IMR-90 (cell line): ENCODE data around the gene PDE11A. TPM values are rescaled to one million over a fixed set of nuclear protein-coding genes. Genes with fewer than 3 reads are reported as not detected.

Experiments
- ATAC-seq: fragments of 200-7000 bp; cut with Tn5 transposase; 2 replicates; pipeline ENCODE4 v1.9.1; 2020; ENCODE audit warnings: low read depth, mild to moderate bottlenecking, moderate library complexity
- BruUV-seq: library from RNA; stranded (reverse); fragments of 400-500 nt; replicated peaks from 2 replicates; lab custom pipeline; 2021; lab: Mats Ljungman, UMichigan
- CTCF ChIA-PET: fragments of 300-600 bp; formaldehyde crosslinking; extraction: SDS; loops from one replicate; lab custom pipeline; 2021; ENCODE audit warnings: antibody characterized with exemption; lab: Yijun Ruan, JAX
- POLR2A ChIA-PET: fragments of 300-600 bp; sonication (Branson Sonifier 250); formaldehyde crosslinking; loops from one replicate; lab custom pipeline; 2022; ENCODE audit warnings: antibody characterized with exemption; ENCODE audit not compliant: unreplicated experiment; lab: Charles Lee
- DNase-seq: peaks from one replicate; pipeline ENCODE4 v3.0.0; 2013
- H2AFZ ChIP-seq: replicated peaks from 2 replicates; pipeline ENCODE3; 2013; ENCODE audit warnings: low read length, mild to moderate bottlenecking; ENCODE audit not compliant: poor library complexity
- H2AK5ac ChIP-seq: 2 replicates; pipeline ENCODE4 v1.6.1; 2013; ENCODE audit warnings: low read depth, low read length, inconsistent platforms
- H2AK9ac ChIP-seq: replicated peaks from 2 replicates; pipeline ENCODE3; 2013; ENCODE audit warnings: mild to moderate bottlenecking, low read depth, low read length, moderate library complexity; ENCODE audit not compliant: poor library complexity
- H2BK120ac ChIP-seq: 2 replicates; pipeline ENCODE4 v1.6.1; 2013; ENCODE audit warnings: low read depth, low read length, inconsistent platforms
- H2BK15ac ChIP-seq: 3 replicates; pipeline ENCODE4 v1.6.1; 2013; ENCODE audit warnings: low read depth, low read length, inconsistent platforms
- H2BK20ac ChIP-seq: 2 replicates; pipeline ENCODE4 v1.6.1; 2013; ENCODE audit warnings: low read depth, mild to moderate bottlenecking, inconsistent platforms, low read length, moderate library complexity
- H2BK5ac ChIP-seq: 2 replicates; pipeline ENCODE4 v1.6.1; 2013; ENCODE audit warnings: mild to moderate bottlenecking, low read depth, low read length, inconsistent platforms; ENCODE audit not compliant: poor library complexity, severe bottlenecking
- H3K14ac ChIP-seq: replicated peaks from 2 replicates; pipeline ENCODE4 v1.6.1; 2013; ENCODE audit warnings: low read depth, low read length, inconsistent platforms
- H3K18ac ChIP-seq: 2 replicates; pipeline ENCODE4 v1.6.1; 2013; ENCODE audit warnings: low read depth, low read length, control low read depth
- H3K23ac ChIP-seq: 2 replicates; pipeline ENCODE4 v1.6.1; 2013; ENCODE audit warnings: low read depth, low read length, inconsistent platforms
- H3K27ac ChIP-seq: 2 replicates; pipeline ENCODE4 v1.5.1; 2013; ENCODE audit warnings: mild to moderate bottlenecking, control low read depth, low read length; ENCODE audit not compliant: insufficient read depth
- H3K27me3 ChIP-seq: 2 replicates; pipeline ENCODE4 v1.6.1; 2013; ENCODE audit warnings: low read length; ENCODE audit not compliant: control insufficient read depth, insufficient read depth
- H3K36me3 ChIP-seq: 2 replicates; pipeline ENCODE4 v1.6.1; 2013; ENCODE audit warnings: low read length, mixed read lengths; ENCODE audit not compliant: control insufficient read depth, insufficient read depth
- H3K4ac ChIP-seq: 2 replicates; pipeline ENCODE4 v1.6.1; 2013; ENCODE audit warnings: low read depth, low read length, inconsistent platforms
- H3K4me1 ChIP-seq: 2 replicates; pipeline ENCODE4 v1.6.1; 2013; ENCODE audit warnings: low read length, mixed read lengths; ENCODE audit not compliant: control insufficient read depth, insufficient read depth
- H3K4me2 ChIP-seq: 2 replicates; pipeline ENCODE4 v1.6.1; 2013; ENCODE audit warnings: low read depth, mild to moderate bottlenecking, control low read depth, low read length, moderate library complexity
- H3K4me3 ChIP-seq: 2 replicates; pipeline ENCODE4 v1.5.1; 2013; ENCODE audit warnings: low read depth, mild to moderate bottlenecking, control low read depth, low read length, moderate library complexity; ENCODE audit not compliant: insufficient read depth
- H3K56ac ChIP-seq: 2 replicates; pipeline ENCODE4 v1.6.1; 2013; ENCODE audit warnings: low read length, inconsistent platforms; ENCODE audit not compliant: insufficient read depth; ENCODE audit errors: extremely low read depth
- H3K79me1 ChIP-seq, 2 experiments: 2 replicates each; pipeline ENCODE4 v1.6.1; 2013; ENCODE audit warnings: low read length in 2 of 2, inconsistent platforms in 1 of 2, low read depth in 1 of 2
- H3K9ac ChIP-seq: 2 replicates; pipeline ENCODE4 v1.6.1; 2013; ENCODE audit warnings: low read depth, low read length, control low read depth
- H3K9me1 ChIP-seq: 2 replicates; pipeline ENCODE4 v1.6.1; 2013; ENCODE audit warnings: low read length, inconsistent platforms; ENCODE audit not compliant: insufficient read depth
- H3K9me3 ChIP-seq: 2 replicates; pipeline ENCODE4 v1.6.1; 2013; ENCODE audit warnings: low read length; ENCODE audit not compliant: control insufficient read depth, insufficient read depth
- H4K20me1 ChIP-seq: 2 replicates; pipeline ENCODE4 v1.6.1; 2013; ENCODE audit warnings: low read length, inconsistent platforms; ENCODE audit not compliant: insufficient read depth
- H4K5ac ChIP-seq: 2 replicates; pipeline ENCODE4 v1.6.1; 2013; ENCODE audit warnings: mild to moderate bottlenecking, low read depth, low read length, control low read depth
- H4K8ac ChIP-seq, 2 experiments: 2 replicates each; pipeline ENCODE4 v1.6.1; 2013; ENCODE audit warnings: low read depth in 2 of 2, low read length in 2 of 2, control low read depth in 1 of 2, inconsistent platforms in 1 of 2
- H4K91ac ChIP-seq: 2 replicates; pipeline ENCODE4 v1.6.1; 2013; ENCODE audit warnings: low read depth, low read length, inconsistent platforms; ENCODE audit not compliant: insufficient read depth
- BHLHE40 ChIP-seq: fragments of 150-350 bp; IDR thresholded peaks from 2 replicates; pipeline ENCODE4 v1.6.1; 2016; ENCODE audit warnings: mild to moderate bottlenecking, low read depth, low read length
- CEBPB ChIP-seq: IDR thresholded peaks from 2 replicates; pipeline ENCODE4 v1.6.1; 2012; ENCODE audit warnings: low read depth, low read length, improper control_type of control experiment
- CHD1 ChIP-seq: IDR thresholded peaks from 2 replicates; pipeline ENCODE4 v1.6.1; 2012; ENCODE audit warnings: low read depth, low read length, improper control_type of control experiment
- CTCF ChIP-seq: conservative IDR thresholded peaks from 2 replicates; pipeline ENCODE4 v1.5.1; 2012; ENCODE audit warnings: mild to moderate bottlenecking, low read depth, low read length, improper control_type of control experiment
- ELK1 ChIP-seq: fragments of 150-350 bp; IDR thresholded peaks from 2 replicates; pipeline ENCODE4 v1.6.1; 2016; ENCODE audit warnings: low read depth, mild to moderate bottlenecking, low read length, moderate library complexity, borderline replicate concordance
- FOS ChIP-seq: fragments of 150-350 bp; IDR thresholded peaks from 2 replicates; pipeline ENCODE4 v1.6.1; 2016; ENCODE audit warnings: low read depth, low read length
- MAFK ChIP-seq: IDR thresholded peaks from 2 replicates; pipeline ENCODE4 v1.6.1; 2012; ENCODE audit warnings: low read depth, low read length, improper control_type of control experiment
- MAZ ChIP-seq: IDR thresholded peaks from 2 replicates; pipeline ENCODE4 v1.6.1; 2012; ENCODE audit warnings: low read depth, mild to moderate bottlenecking, low read length, improper control_type of control experiment, moderate library complexity, borderline replicate concordance
- MXI1 ChIP-seq: IDR thresholded peaks from 2 replicates; pipeline ENCODE4 v1.6.1; 2012; ENCODE audit warnings: low read depth, mild to moderate bottlenecking, low read length, moderate library complexity, borderline replicate concordance
- NFE2L2 ChIP-seq: fragments of 150-350 bp; IDR thresholded peaks from 2 replicates; pipeline ENCODE4 v1.6.1; 2016; ENCODE audit warnings: low read depth, mild to moderate bottlenecking, low read length
- POLR2A ChIP-seq: IDR thresholded peaks from 2 replicates; pipeline ENCODE4 v1.6.1; 2012; ENCODE audit warnings: mild to moderate bottlenecking, low read depth, low read length
- RAD21 ChIP-seq: IDR thresholded peaks from 2 replicates; pipeline ENCODE4 v1.6.1; 2012; ENCODE audit warnings: low read length, improper control_type of control experiment
- RCOR1 ChIP-seq: IDR thresholded peaks from 2 replicates; pipeline ENCODE4 v1.6.1; 2012; ENCODE audit warnings: mild to moderate bottlenecking, low read length, improper control_type of control experiment; ENCODE audit not compliant: insufficient replicate concordance
- RFX5 ChIP-seq: IDR thresholded peaks from 2 replicates; pipeline ENCODE4 v1.8.0; 2012; ENCODE audit warnings: low read depth, mild to moderate bottlenecking, low read length, moderate library complexity
- SMC3 ChIP-seq: fragments of 150-350 bp; IDR thresholded peaks from 2 replicates; pipeline ENCODE4 v1.6.1; 2016; ENCODE audit warnings: low read depth, mild to moderate bottlenecking, antibody characterized with exemption, low read length, moderate library complexity
- USF2 ChIP-seq: fragments of 150-350 bp; IDR thresholded peaks from 2 replicates; pipeline ENCODE4 v1.6.1; 2017; ENCODE audit warnings: mild to moderate bottlenecking, antibody characterized with exemption, low read length, low read depth
- WGBS, 2 experiments: methylation state at CpG; one replicate each; pipeline versions ENCODE4 v1.1.5 to v1.1.7; 2013; ENCODE audit warnings: missing lambda C conversion rate in 2 of 2; ENCODE audit not compliant: insufficient read length in 1 of 2; ENCODE audit errors: extremely low coverage in 2 of 2; 5-methylcytosine and 5-hydroxymethylcytosine counted together
- dilution Hi-C: fragments of 300-500 bp; cut with HindIII; formaldehyde crosslinking; loops from one replicate; pipeline ENCODE4 v1.14.3; 2018; ENCODE audit warnings: low sequenced_read_pairs; ENCODE audit not compliant: unreplicated experiment
- in situ Hi-C: fragments of 300-500 bp; cut with MboI; formaldehyde crosslinking; loops from 3 replicates; pipeline ENCODE4 v1.14.3; 2019; ENCODE audit warnings: low sequenced_read_pairs, inconsistent platforms, mixed read lengths
- intact Hi-C: fragments of 100-400 bp; cut with micrococcal nuclease; formaldehyde crosslinking; loops from 2 replicates; pipeline ENCODE4 v1.10.0; 2022
- polyA plus RNA-seq, 3 experiments: library from polyadenylated mRNA; depleted of rRNA; stranded (reverse); fragments of >200 nt; gene quantifications; 2 replicates each; pipeline ENCODE4 v1.2.3, GENCODE V29; 2012; ENCODE audit warnings: low replicate concordance in 1 of 3
- total RNA-seq: library from RNA; depleted of rRNA; stranded (reverse); fragments of >200 nt; gene quantifications from 2 replicates; pipeline ENCODE4 v1.2.3, GENCODE V29; 2012

Gene PDE11A
- total and polyA plus RNA-seq, 2 of the 4 experiments (the other 2 are of a cell fraction): 0.21 to 0.72 TPM

GRCh38 chr2:177660742-177661141 lies 411.8 kb downstream of the PDE11A start:
- Histone ChIP-seq H3K56ac (no peak overlapping the region), H2BK5ac (no peak overlapping the region), H3K4me3 (no peak overlapping the region), H3K4me2 (no peak overlapping the region), H3K27ac (no peak overlapping the region), H3K18ac (no peak overlapping the region), H3K4ac (no peak overlapping the region), H3K79me1 (no peaks in the 10 kb centered on the region), H3K9me3 (no peaks in the 10 kb centered on the region), H2BK20ac (no peak overlapping the region), H2BK15ac (no peak overlapping the region), H2AK5ac (no peak overlapping the region), H3K9ac (no peak overlapping the region), H2AK9ac (no peak overlapping the region), H2AFZ (no peak overlapping the region), H3K9me1 (no peaks in the 10 kb centered on the region), H3K4me1 (no peaks in the 10 kb centered on the region), H3K36me3 (no peaks in the 10 kb centered on the region), H4K91ac (no peak overlapping the region), H3K14ac (no peak overlapping the region), H3K27me3 (no peaks in the 10 kb centered on the region), H4K5ac (no peak overlapping the region), H2BK120ac (no peak overlapping the region), H3K23ac (no peak overlapping the region), H4K20me1 (no peaks in the 10 kb centered on the region), H4K8ac (no peak overlapping the region)
- in situ Hi-C loops (no loop called here), intact Hi-C loops (no loop called here), dilution Hi-C loops (no loop called here)
- BruUV-seq: no TSS peak
- CTCF ChIA-PET: no interaction called here
- POLR2A ChIA-PET: no interaction called here
- no peak for TF ChIP-seq MAZ
- TF ChIP-seq RCOR1: no peak
- no peak for TF ChIP-seq RFX5
- no peak for TF ChIP-seq CEBPB
- TF ChIP-seq MXI1: no peak
- TF ChIP-seq MAFK: no peak
- no peak for TF ChIP-seq FOS
- no peak for TF ChIP-seq RAD21
- TF ChIP-seq USF2: no peak
- TF ChIP-seq NFE2L2: no peak
- no peak for TF ChIP-seq CHD1
- no peak for TF ChIP-seq SMC3
- no peak for TF ChIP-seq CTCF
- TF ChIP-seq ELK1: no peak
- TF ChIP-seq POLR2A: no peak
- no peak for TF ChIP-seq BHLHE40
- DNase-seq (no peak), ATAC-seq (no peak)
- WGBS, 2 experiments: no CpG with 5 or more reads among the region's 3 CpGs
